SK-N-SH treated with all-trans-retinoic acid at 6 μM for 48 hours (cell line): ENCODE results near the gene PIK3CD.

Experiments
- ARNTL ChIP-seq: fragments of 450-650 bp; formaldehyde crosslinking; IDR thresholded peaks from 2 replicates; pipeline ENCODE4 v1.5.0; 2020; ENCODE audit warnings: low read depth, mild to moderate bottlenecking, moderate library complexity, borderline replicate concordance
- GLIS3 ChIP-seq: fragments of 250-450 bp; sonication (Bioruptor Pico); IDR thresholded peaks from 2 replicates; pipeline ENCODE4 v1.5.0; 2020; ENCODE audit warnings: mild to moderate bottlenecking, moderate library complexity
- ISL1 ChIP-seq: fragments of 250-450 bp; sonication (Bioruptor Pico); IDR thresholded peaks from 2 replicates; pipeline ENCODE4 v2.1.2; 2022; ENCODE audit warnings: mild to moderate bottlenecking, moderate library complexity
- PATZ1 ChIP-seq: fragments of 250-450 bp; sonication (Bioruptor Pico); IDR thresholded peaks from 2 replicates; pipeline ENCODE4 v1.8.0; 2020; ENCODE audit warnings: mild to moderate bottlenecking, moderate library complexity, borderline replicate concordance
- POU6F1 ChIP-seq: fragments of 250-450 bp; sonication (Bioruptor Pico); IDR thresholded peaks from 2 replicates; pipeline ENCODE4 v1.8.0; 2021; ENCODE audit warnings: low read depth, mild to moderate bottlenecking, moderate library complexity, borderline replicate concordance
- PPARA ChIP-seq: fragments of 250-450 bp; sonication (Bioruptor Pico); IDR thresholded peaks from 2 replicates; pipeline ENCODE4 v1.5.0; 2020; ENCODE audit warnings: mild to moderate bottlenecking, borderline replicate concordance
- RARB ChIP-seq: fragments of 250-450 bp; sonication (Bioruptor Pico); IDR thresholded peaks from 2 replicates; pipeline ENCODE4 v1.8.0; 2021; ENCODE audit warnings: mild to moderate bottlenecking, moderate library complexity
- SNAI2 ChIP-seq: fragments of 250-450 bp; sonication (Bioruptor Pico); IDR thresholded peaks from 2 replicates; pipeline ENCODE4 v1.5.0; 2020; ENCODE audit warnings: mild to moderate bottlenecking, moderate library complexity
- ZFP30 ChIP-seq: fragments of 450-650 bp; formaldehyde crosslinking; IDR thresholded peaks from 2 replicates; pipeline ENCODE4 v1.5.0; 2022; ENCODE audit warnings: mild to moderate bottlenecking, moderate library complexity
- ZNF565 ChIP-seq: fragments of 450-650 bp; formaldehyde crosslinking; conservative IDR thresholded peaks from 2 replicates; pipeline ENCODE4 v1.5.0; 2020; ENCODE audit warnings: low read depth, mild to moderate bottlenecking, moderate library complexity
- ZNF8 ChIP-seq: fragments of 450-650 bp; formaldehyde crosslinking; IDR thresholded peaks from 2 replicates; pipeline ENCODE4 v1.5.0; 2020; ENCODE audit warnings: mild to moderate bottlenecking, moderate library complexity

- TF ChIP-seq ZNF565, result no peak
- TF ChIP-seq ZNF8, result no peak
- TF ChIP-seq ZFP30 (CRISPR knock-in tag), result no peak
- no peak for TF ChIP-seq SNAI2 (CRISPR knock-in tag)
- TF ChIP-seq RARB (CRISPR knock-in tag), result no peak
- TF ChIP-seq ISL1, result no peak
- TF ChIP-seq POU6F1 (CRISPR knock-in tag), result no peak
- no peak for TF ChIP-seq PATZ1 (CRISPR knock-in tag)
- no peak for TF ChIP-seq PPARA (CRISPR knock-in tag)
- no peak for TF ChIP-seq GLIS3 (CRISPR knock-in tag)
- TF ChIP-seq ARNTL, result no peak
Observed at GRCh38 chr1:9675393-9675792, 23.9 kb downstream of the PIK3CD start.
